Measurements from ENCODE around the gene FAM83C. TPM values are rescaled to one million over a fixed set of nuclear protein-coding genes. Genes with fewer than 3 reads are reported as not detected.

The FAM83C gene
- polyA plus RNA-seq, 3 donors from 2014 or later: not detected

Other genes with a start within 250 kb of the FAM83C start
- 10 to 100 TPM; 58.0 to 89.0 (median 72.5) TPM for gene TRPC4AP, start 199.6 kb downstream of the FAM83C start, polyA plus RNA-seq
- gene EDEM2, start 145.1 kb downstream of the FAM83C start, polyA plus RNA-seq: 10 to 100 TPM; 48.6 to 62.2 (median 48.8) TPM
- 10 to 100 TPM; 11.0 to 17.9 (median 16.5) TPM for gene PROCR, start 120.4 kb downstream of the FAM83C start, polyA plus RNA-seq
- gene MMP24, start 65.7 kb downstream of the FAM83C start, polyA plus RNA-seq: under 1 TPM in 2 of 3 donors, not detected in 1; 0.06 to 0.17 TPM
- 10 to 100 TPM in 2 of 3 donors, 1 to 10 TPM in 1; 5.1 to 22.2 (median 17.7) TPM for gene MMP24OS, start 14.3 kb downstream of the FAM83C start, polyA plus RNA-seq
- gene EIF6, start 7.7 kb downstream of the FAM83C start, polyA plus RNA-seq: 100 to 1,000 TPM; 236 to 379 (median 249) TPM
- gene UQCC1, start 119.5 kb upstream of the FAM83C start, polyA plus RNA-seq: 10 to 100 TPM; 13.1 to 17.3 (median 14.7) TPM
- gene GDF5, start 145.8 kb upstream of the FAM83C start, polyA plus RNA-seq: not detected
- 10 to 100 TPM in 1 of 3 donors, 1 to 10 TPM in 2; 2.5 to 22.4 (median 4.4) TPM for gene CEP250, start 163.2 kb upstream of the FAM83C start, polyA plus RNA-seq
- not detected for gene C20orf173, start 237.2 kb upstream of the FAM83C start, polyA plus RNA-seq
- gene ERGIC3, start 249.7 kb upstream of the FAM83C start, polyA plus RNA-seq: 100 to 1,000 TPM; 102 to 169 (median 138) TPM

All from immature natural killer cell (primary cell).